CD4-positive, alpha-beta memory T cell (primary cell): ENCODE measurements around the gene STX8. TPM values are rescaled to one million over a fixed set of nuclear protein-coding genes. Genes with fewer than 3 reads are reported as not detected.
A peak's percentile ranks its signal among the peaks of the same experiment; 100 is the strongest.
"Not testable (repeated sequence)": the region's sequence is repeated elsewhere in the genome, so short reads cannot be mapped to it uniquely, and the experiment has no call there.

Source experiments
- CTCF ChIA-PET: fragments of 350-600 bp; sonication (Branson Sonifier 250); formaldehyde crosslinking; loops from one replicate; lab custom pipeline; 2021; ENCODE audit warnings: inconsistent platforms; ENCODE audit not compliant: partially characterized antibody; lab: Charles Lee
- POLR2A ChIA-PET: fragments of 350-600 bp; sonication (Branson Sonifier 250); formaldehyde crosslinking; loops from one replicate; lab custom pipeline; 2021; ENCODE audit not compliant: partially characterized antibody; lab: Charles Lee
- DNase-seq, 5 donors: peaks; one replicate each; pipeline versions ENCODE4 v3.0.0 to v3.0.0-alpha.2; 2020 to 2022; ENCODE audit warnings: mixed read lengths in 1 of 5
- H3K27ac ChIP-seq: one replicate; pipeline ENCODE4 v1.7.0; 2013; ENCODE audit warnings: low read depth, low read length
- H3K27me3 ChIP-seq: 2 replicates; pipeline ENCODE4 v1.7.0; 2013; ENCODE audit warnings: mild to moderate bottlenecking, low read length, moderate library complexity; ENCODE audit not compliant: insufficient read depth
- H3K36me3 ChIP-seq: 2 replicates; pipeline ENCODE4 v1.7.0; 2013; ENCODE audit warnings: mild to moderate bottlenecking, low read length, moderate library complexity; ENCODE audit not compliant: insufficient read depth
- H3K4me1 ChIP-seq: 2 replicates; pipeline ENCODE4 v1.7.0; 2013; ENCODE audit warnings: mild to moderate bottlenecking, low read length, moderate library complexity; ENCODE audit not compliant: insufficient read depth
- H3K4me3 ChIP-seq, 2 donors: one replicate each; pipeline ENCODE4 v1.7.0; 2013; ENCODE audit warnings: low read length in 2 of 2, mild to moderate bottlenecking in 1 of 2
- H3K9me3 ChIP-seq, 2 donors: one replicate each; pipeline ENCODE4 v1.7.0; 2013; ENCODE audit warnings: low read length in 2 of 2, control low read depth in 1 of 2; ENCODE audit not compliant: control insufficient read depth in 1 of 2
- H3K27ac Mint-ChIP-seq, 7 donors: one replicate each; pipeline ENCODE4 v1.8.0; 2020 to 2021; ENCODE audit warnings: mixed read lengths in 7 of 7, mild to moderate bottlenecking in 6 of 7, inconsistent platforms in 3 of 7, moderate library complexity in 3 of 7
- H3K27me3 Mint-ChIP-seq, 2 donors: one replicate each; pipeline ENCODE4 v1.8.0; 2020 to 2021; ENCODE audit warnings: mixed read lengths in 2 of 2
- H3K36me3 Mint-ChIP-seq, 2 donors: one replicate each; pipeline ENCODE4 v1.8.0; 2020 to 2021; ENCODE audit warnings: mixed read lengths in 2 of 2, inconsistent platforms in 1 of 2, mild to moderate bottlenecking in 1 of 2
- H3K4me1 Mint-ChIP-seq, 4 donors: one replicate each; pipeline ENCODE4 v1.8.0; 2020 to 2021; ENCODE audit warnings: mixed read lengths in 4 of 4, mild to moderate bottlenecking in 1 of 4
- H3K4me3 Mint-ChIP-seq, 8 donors: one replicate each; pipeline ENCODE4 v1.8.0; 2020 to 2021; ENCODE audit warnings: mixed read lengths in 8 of 8, mild to moderate bottlenecking in 7 of 8, moderate library complexity in 6 of 8, inconsistent platforms in 3 of 8
- H3K9me3 Mint-ChIP-seq, 8 donors: one replicate each; pipeline ENCODE4 v1.8.0; 2020 to 2021; ENCODE audit warnings: mixed read lengths in 8 of 8, mild to moderate bottlenecking in 5 of 8, inconsistent platforms in 3 of 8, moderate library complexity in 1 of 8
- intact Hi-C: fragments of 100-400 bp; cut with micrococcal nuclease; formaldehyde crosslinking; loops from one replicate; pipeline ENCODE4 v1.15.1; 2023
- polyA plus RNA-seq, 2 donors: library from polyadenylated mRNA; unstranded; fragments of 300-500 nt; fragmentation: Illumina TruSeq; gene quantifications; one replicate each; pipeline ENCODE4 v1.2.3, GENCODE V29; 2021
- total RNA-seq, 2 experiments: library from RNA; stranded (reverse); gene quantifications; one replicate each; pipeline ENCODE4 v1.2.3, GENCODE V29; 2021

The STX8 gene
- total and polyA plus RNA-seq, 4 experiments from 2014 or later = 54.2 to 206 (median 108) TPM

DNA sequence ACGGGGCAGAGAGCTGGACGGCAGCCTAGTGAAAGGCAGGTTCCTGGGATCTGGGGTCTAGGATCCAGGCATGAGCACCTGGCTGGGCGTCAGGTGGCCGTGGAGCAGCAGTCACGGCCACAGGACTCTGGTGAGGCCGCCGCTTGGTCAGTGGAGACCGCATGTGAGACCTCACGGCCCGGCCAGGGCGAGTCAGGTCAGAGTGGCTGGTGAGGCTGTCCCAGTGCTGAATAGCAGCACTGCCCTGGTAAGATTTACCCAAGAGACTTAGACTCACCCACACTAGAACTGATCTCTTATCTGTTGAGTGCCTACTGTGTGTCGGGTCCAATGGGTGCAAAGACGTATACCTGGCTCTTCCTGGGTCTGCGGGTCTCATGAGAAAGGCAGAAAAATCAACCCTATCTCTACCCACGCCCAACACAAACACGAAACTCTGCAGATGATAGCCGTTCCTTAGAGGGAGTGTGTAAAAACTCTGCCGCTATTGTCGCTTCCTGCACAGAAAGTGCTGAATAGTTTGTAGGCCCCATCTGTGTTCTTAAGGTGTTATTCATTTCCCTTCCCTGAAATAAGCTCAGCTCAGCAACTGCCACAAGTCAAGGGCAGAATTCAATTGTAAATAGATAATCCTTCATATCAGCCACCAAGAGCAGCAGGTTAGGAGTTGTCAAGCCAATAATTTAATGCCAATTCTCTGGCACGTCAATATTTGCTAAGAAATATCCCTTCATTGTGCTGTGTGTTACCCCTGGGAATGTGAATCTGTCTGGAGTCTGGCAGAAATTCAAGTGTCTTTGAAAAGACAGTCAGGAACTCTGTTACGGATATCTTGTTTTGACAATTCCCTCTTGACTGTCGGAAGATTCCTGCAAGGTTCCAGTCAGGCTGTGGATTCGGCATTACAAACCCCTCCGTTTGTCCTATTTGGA lies 314.3 kb downstream of the STX8 start:
- no peak for DNase-seq
- Histone ChIP-seq H3K9me3 (no peaks in the 10 kb centered on the region), H3K36me3 (no peaks in the 10 kb centered on the region), H3K4me1 (no peaks in the 10 kb centered on the region), H3K27ac (no peak overlapping the region), H3K4me3 (no peak overlapping the region), H3K27me3 (no peaks in the 10 kb centered on the region)
- intact Hi-C loops = no loop called here
- Mint-ChIP-seq H3K4me1 (peaks cover 0 to 4% (median 2%) of the 10 kb centered on the region in 4 donors), H3K27ac (peak overlapping the region in 1 of 7 donors; percentile 2), H3K27me3 (no peaks in the 10 kb centered on the region), H3K4me3 (no peak overlapping the region), H3K9me3 (no peaks in the 10 kb centered on the region), H3K36me3 (peaks cover 2 to 24% of the 10 kb centered on the region in 2 donors)
- ChIA-PET CTCF (no interaction called here), POLR2A (no interaction called here)

- Histone ChIP-seq H3K4me1 (no peaks in the 10 kb centered on the region), H3K27me3 (no peaks in the 10 kb centered on the region), H3K4me3 (no peak overlapping the region), H3K9me3 (no peaks in the 10 kb centered on the region), H3K36me3 (no peaks in the 10 kb centered on the region), H3K27ac (no peak overlapping the region)
- H3K4me3 Mint-ChIP-seq = no peak overlapping the region
- CTCF ChIA-PET = no interaction called here
- intact Hi-C loops = no loop called here
- POLR2A ChIA-PET = no interaction called here
- DNase-seq = no peak
- no peaks in the 10 kb centered on the region for H3K9me3 Mint-ChIP-seq
- H3K27me3 Mint-ChIP-seq = no peaks in the 10 kb centered on the region
- H3K27ac Mint-ChIP-seq = peak overlapping the region in 1 of 7 donors; percentile 14
- H3K4me1 Mint-ChIP-seq = peaks cover 4 to 5% (median 4%) of the 10 kb centered on the region in 4 donors
- peaks cover 2 to 11% of the 10 kb centered on the region in 2 donors for H3K36me3 Mint-ChIP-seq
These were observed 316.2 kb downstream of the STX8 start for GRCh38 chr17:9259419-9259818.

- H3K9me3 ChIP-seq = no peaks in the 10 kb centered on the region
- peaks cover 0 to 5% of the 10 kb centered on the region in 2 donors for H3K36me3 Mint-ChIP-seq
- intact Hi-C loops = no loop called here
- H3K27me3 ChIP-seq = no peaks in the 10 kb centered on the region
- ChIA-PET CTCF (no interaction called here), POLR2A (no interaction called here)
- peaks cover 5% of the 10 kb centered on the region for H3K4me1 ChIP-seq
- no peak overlapping the region for H3K27ac ChIP-seq
- H3K4me1 Mint-ChIP-seq = peaks cover 7 to 14% (median 10%) of the 10 kb centered on the region in 4 donors
- no peaks in the 10 kb centered on the region for H3K9me3 Mint-ChIP-seq
- no peaks in the 10 kb centered on the region for H3K36me3 ChIP-seq
- H3K27me3 Mint-ChIP-seq = no peaks in the 10 kb centered on the region
- DNase-seq = no peak
- no peak overlapping the region for H3K4me3 ChIP-seq
- H3K4me3 Mint-ChIP-seq = peak overlapping the region in 1 of 8 donors; percentile 52
- no peak overlapping the region for H3K27ac Mint-ChIP-seq
These were observed 317.3 kb downstream of the STX8 start for GRCh38 chr17:9258115-9259015.

- H3K27me3 ChIP-seq, H3K9me3 ChIP-seq, H3K9me3 Mint-ChIP-seq, H3K36me3 Mint-ChIP-seq, intact Hi-C loops, H3K27ac ChIP-seq, H3K27ac Mint-ChIP-seq, H3K4me3 ChIP-seq, POLR2A ChIA-PET, DNase-seq, H3K27me3 Mint-ChIP-seq, H3K4me3 Mint-ChIP-seq, H3K36me3 ChIP-seq: not testable (repeated sequence)
- H3K4me1 ChIP-seq = peaks cover 13% of the 10 kb centered on the region
- H3K4me1 Mint-ChIP-seq = peaks cover 15 to 21% (median 18%) of the 10 kb centered on the region in 4 donors
- CTCF ChIA-PET = interaction anchor here (0.5 to 1.2 kb wide), 2 partner anchors 33 to 297 kb away, joined by 3 to 4 read pairs; no protein-coding TSS in a partner anchor
These were observed 318.0 kb downstream of the STX8 start for GRCh38 chr17:9257630-9257965.

- peaks cover 14% of the 10 kb centered on the region for H3K4me1 ChIP-seq
- ChIA-PET POLR2A (no interaction called here), CTCF (interaction anchor here (0.5 to 1.2 kb wide), 2 partner anchors 34 to 298 kb away, joined by 3 to 4 read pairs; no protein-coding TSS in a partner anchor)
- H3K4me3 ChIP-seq = no peak overlapping the region
- H3K27ac Mint-ChIP-seq = peak overlapping the region in 1 of 7 donors; percentile 51
- no peaks in the 10 kb centered on the region for H3K9me3 Mint-ChIP-seq
- no peak overlapping the region for H3K4me3 Mint-ChIP-seq
- H3K27me3 ChIP-seq = no peaks in the 10 kb centered on the region
- no peaks in the 10 kb centered on the region for H3K36me3 ChIP-seq
- H3K4me1 Mint-ChIP-seq = peaks cover 16 to 24% (median 21%) of the 10 kb centered on the region in 4 donors
- H3K9me3 ChIP-seq = no peaks in the 10 kb centered on the region
- intact Hi-C loops = no loop called here
- no peak for DNase-seq
- no peaks in the 10 kb centered on the region for H3K27me3 Mint-ChIP-seq
- peaks cover 0 to 6% of the 10 kb centered on the region in 2 donors for H3K36me3 Mint-ChIP-seq
- H3K27ac ChIP-seq = no peak overlapping the region
These were observed 318.6 kb downstream of the STX8 start for GRCh38 chr17:9256751-9257629.

DNA sequence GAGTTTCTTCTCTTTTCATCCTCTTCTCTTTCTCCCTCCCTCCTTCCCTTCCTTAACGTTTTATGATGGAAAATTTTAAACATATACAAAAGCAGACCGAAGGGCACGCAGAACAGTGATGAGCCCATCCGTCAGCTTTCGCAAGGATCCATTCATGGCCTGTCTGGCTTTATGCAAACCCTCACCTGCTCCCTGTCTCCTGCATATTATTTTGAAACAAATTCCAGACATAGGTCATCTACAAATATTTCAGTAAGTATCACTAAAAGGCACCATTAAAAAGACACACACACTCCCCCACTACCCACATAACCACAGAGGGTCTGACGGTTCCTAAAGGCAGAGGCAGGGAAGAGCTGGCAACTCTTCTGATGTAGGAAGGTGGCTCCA lies 319.3 kb downstream of the STX8 start:
- peak overlapping the region in 1 of 7 donors; percentile 12 for H3K27ac Mint-ChIP-seq
- no peaks in the 10 kb centered on the region for H3K9me3 Mint-ChIP-seq
- H3K4me1 ChIP-seq = peaks cover 14% of the 10 kb centered on the region
- H3K9me3 ChIP-seq = no peaks in the 10 kb centered on the region
- no peak overlapping the region for H3K4me3 ChIP-seq
- no peaks in the 10 kb centered on the region for H3K27me3 ChIP-seq
- H3K4me1 Mint-ChIP-seq = peaks cover 16 to 24% (median 21%) of the 10 kb centered on the region in 4 donors
- no peak for DNase-seq
- POLR2A ChIA-PET = no interaction called here
- peaks cover 0 to 6% of the 10 kb centered on the region in 2 donors for H3K36me3 Mint-ChIP-seq
- H3K27me3 Mint-ChIP-seq = no peaks in the 10 kb centered on the region
- CTCF ChIA-PET = interaction anchor here (1.2 kb wide), 1 partner anchor 35 kb away, joined by 4 read pairs; no protein-coding TSS in a partner anchor
- no peak overlapping the region for H3K4me3 Mint-ChIP-seq
- intact Hi-C loops = no loop called here
- H3K27ac ChIP-seq = no peak overlapping the region
- H3K36me3 ChIP-seq = no peaks in the 10 kb centered on the region
